B cell (primary cell): ENCODE results near the gene AZU1. TPM values are rescaled to one million over a fixed set of nuclear protein-coding genes. Genes with fewer than 3 reads are reported as not detected.
A peak's percentile ranks its signal among the peaks of the same experiment; 100 is the strongest.

Experiments
- ATAC-seq: fragments of 200-7000 bp; cut with Tn5 transposase; one replicate; pipeline ENCODE4 v1.10.0; 2021; ENCODE audit warnings: low read depth, mild to moderate bottlenecking, moderate number of reproducible peaks, moderate library complexity
- CTCF ChIA-PET: fragments of 350-600 bp; sonication (Branson Sonifier 250); formaldehyde crosslinking; loops from one replicate; lab custom pipeline; 2021; ENCODE audit warnings: antibody characterized with exemption, inconsistent platforms; lab: Charles Lee
- POLR2A ChIA-PET: fragments of 350-600 bp; sonication (Branson Sonifier 250); formaldehyde crosslinking; loops from one replicate; lab custom pipeline; 2021; ENCODE audit warnings: antibody characterized with exemption; lab: Charles Lee
- DNase-seq: peaks from one replicate; pipeline ENCODE4 v3.0.0; 2013
- H2AFZ ChIP-seq: 2 replicates; pipeline ENCODE4 v1.6.1; 2012; ENCODE audit warnings: mild to moderate bottlenecking, low read depth, low read length; ENCODE audit not compliant: insufficient read depth, poor library complexity, severe bottlenecking
- H3K27ac ChIP-seq, 2 donors: 1 replicate in 1 of 2; 2 replicates in 1 of 2; pipeline ENCODE4 v1.5.1; 2012 to 2013; ENCODE audit warnings: low read length in 2 of 2, mild to moderate bottlenecking in 2 of 2, moderate library complexity in 1 of 2
- H3K27me3 ChIP-seq, 4 experiments: fragments of 200-600 bp in 1 of 4; sonication (generic) in 1 of 4; replicated peaks in 1 of 4; 1 replicate in 2 of 4; 2 replicates in 2 of 4; pipeline versions ENCODE4 v1.6.1 to v1.7.0; 2013 to 2016; ENCODE audit warnings: low read length in 3 of 4, mild to moderate bottlenecking in 2 of 4, mixed read lengths in 1 of 4, moderate library complexity in 1 of 4; ENCODE audit not compliant: insufficient read depth in 4 of 4, control insufficient read depth in 3 of 4; ENCODE audit errors: control extremely low read depth in 1 of 4
- H3K36me3 ChIP-seq, 2 experiments: replicated peaks in 1 of 2; 1 replicate in 1 of 2; 2 replicates in 1 of 2; pipeline versions ENCODE4 v1.6.1 to v1.7.1; 2013; ENCODE audit warnings: low read length in 1 of 2; ENCODE audit not compliant: insufficient read depth in 2 of 2, control insufficient read depth in 1 of 2; ENCODE audit errors: control extremely low read depth in 1 of 2, extremely low read depth in 1 of 2
- H3K4me1 ChIP-seq, 2 donors: fragments of 200-600 bp in 1 of 2; sonication (generic) in 1 of 2; 1 replicate in 1 of 2; 2 replicates in 1 of 2; pipeline versions ENCODE4 v1.5.1 to v1.6.1; 2013 to 2017; ENCODE audit warnings: low read length in 2 of 2; ENCODE audit not compliant: control insufficient read depth in 2 of 2, insufficient read depth in 2 of 2
- H3K4me2 ChIP-seq: replicated peaks from 2 replicates; pipeline ENCODE3; 2012; ENCODE audit warnings: mild to moderate bottlenecking, low read depth, low read length; ENCODE audit not compliant: poor library complexity, severe bottlenecking
- H3K4me3 ChIP-seq, 5 experiments: fragments of 200-600 bp in 1 of 5; sonication (generic) in 1 of 5; 1 replicate in 3 of 5; 2 replicates in 2 of 5; pipeline versions ENCODE4 v1.5.1 to v1.7.0; 2011 to 2016; ENCODE audit warnings: low read length in 4 of 5, mild to moderate bottlenecking in 4 of 5, low read depth in 2 of 5, control low read depth in 1 of 5, moderate library complexity in 1 of 5; ENCODE audit not compliant: insufficient read depth in 1 of 5; ENCODE audit errors: control extremely low read depth in 1 of 5, extremely low read depth in 1 of 5
- H3K79me2 ChIP-seq: fragments of 200-600 bp; sonication (generic); one replicate; pipeline ENCODE4 v1.6.0; 2016; ENCODE audit warnings: low read length; ENCODE audit not compliant: control insufficient read depth, insufficient read depth
- H3K9ac ChIP-seq: fragments of 200-600 bp; sonication (generic); 2 replicates; pipeline ENCODE4 v1.6.1; 2017; ENCODE audit warnings: mild to moderate bottlenecking, low read length, moderate library complexity
- H3K9me3 ChIP-seq, 3 donors: one replicate each; pipeline versions ENCODE4 v1.6.1 to v1.7.1; 2013; ENCODE audit warnings: low read length in 2 of 3; ENCODE audit not compliant: control insufficient read depth in 2 of 3, insufficient read depth in 1 of 3; ENCODE audit errors: control extremely low read depth in 1 of 3
- H4K20me1 ChIP-seq: 2 replicates; pipeline ENCODE4 v1.6.0; 2012; ENCODE audit warnings: mild to moderate bottlenecking, low read length; ENCODE audit not compliant: insufficient read depth, control insufficient read depth, poor library complexity, severe bottlenecking
- H3K27ac Mint-ChIP-seq: one replicate; pipeline ENCODE4 v1.8.0; 2021; ENCODE audit warnings: mixed read lengths
- H3K27me3 Mint-ChIP-seq: one replicate; pipeline ENCODE4 v1.8.0; 2021; ENCODE audit warnings: mixed read lengths
- H3K4me1 Mint-ChIP-seq: one replicate; pipeline ENCODE4 v1.8.0; 2021; ENCODE audit warnings: mixed read lengths
- H3K4me3 Mint-ChIP-seq: one replicate; pipeline ENCODE4 v1.8.0; 2021; ENCODE audit warnings: mixed read lengths
- H3K9me3 Mint-ChIP-seq: one replicate; pipeline ENCODE4 v1.8.0; 2022; ENCODE audit warnings: mixed read lengths; ENCODE audit not compliant: insufficient read depth
- CTCF ChIP-seq: fragments of 200-600 bp; IDR thresholded peaks from one replicate; pipeline ENCODE4 v1.8.0; 2022; ENCODE audit warnings: antibody characterized with exemption, mild to moderate bottlenecking
- EZH2 ChIP-seq: IDR thresholded peaks from 2 replicates; pipeline ENCODE4 v1.6.1; 2012; ENCODE audit warnings: borderline replicate concordance, low read depth, mild to moderate bottlenecking, moderate library complexity, low read length; ENCODE audit not compliant: insufficient read depth, poor library complexity, severe bottlenecking
- WGBS: methylation state at CpG from one replicate; pipeline ENCODE4 v1.1.5; 2013; ENCODE audit warnings: missing lambda C conversion rate; ENCODE audit not compliant: insufficient coverage; 5-methylcytosine and 5-hydroxymethylcytosine counted together
- intact Hi-C: fragments of 100-400 bp; cut with micrococcal nuclease; formaldehyde crosslinking; loops from one replicate; pipeline ENCODE4 v1.10.0; 2022
- polyA plus RNA-seq: library from polyadenylated mRNA; depleted of rRNA; stranded (reverse); fragments of >200 nt; gene quantifications from 2 replicates; pipeline ENCODE4 v1.2.3, GENCODE V29; 2012
- total RNA-seq, 2 donors: library from RNA; stranded (reverse); fragments of 120-200 nt in 1 of 2; gene quantifications; 1 replicate in 1 of 2; 2 replicates in 1 of 2; pipeline versions ENCODE4 v1.2.3 to v1.2.4, GENCODE V29; 2013 to 2022

The AZU1 gene
- total and polyA plus RNA-seq, 2 donors (not counting 1 experiment from before 2014, with no cell fraction given) = 0.13 to 0.44 TPM

DNA sequence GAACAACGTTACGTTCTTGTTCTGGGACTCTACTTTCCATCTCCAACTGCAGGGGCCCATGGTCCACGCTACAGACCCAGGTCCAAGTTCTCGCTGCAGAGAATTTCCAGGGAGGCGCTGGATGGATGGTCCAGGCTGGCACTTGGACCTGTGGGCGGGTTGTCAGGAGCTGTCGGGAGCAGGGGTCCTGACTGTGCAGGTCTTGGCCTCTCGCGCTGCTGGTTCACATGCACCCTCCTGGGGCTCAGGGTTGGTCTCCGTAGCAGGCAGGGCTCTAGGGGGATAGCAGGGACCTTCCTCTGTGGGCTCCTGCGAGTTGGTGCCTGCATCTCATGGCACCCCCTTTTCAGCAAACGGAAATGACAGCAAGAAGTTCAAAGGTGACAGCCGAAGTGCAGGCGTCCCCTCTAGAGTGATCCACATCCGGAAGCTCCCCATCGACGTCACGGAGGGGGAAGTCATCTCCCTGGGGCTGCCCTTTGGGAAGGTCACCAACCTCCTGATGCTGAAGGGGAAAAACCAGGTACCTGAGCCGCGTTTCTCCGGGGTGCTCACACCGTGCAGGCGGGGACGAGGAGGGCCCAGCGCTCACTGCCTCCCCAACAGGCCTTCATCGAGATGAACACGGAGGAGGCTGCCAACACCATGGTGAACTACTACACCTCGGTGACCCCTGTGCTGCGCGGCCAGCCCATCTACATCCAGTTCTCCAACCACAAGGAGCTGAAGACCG lies 23.8 kb upstream of the AZU1 start:
- peaks cover 6 to 80% of the 10 kb centered on the region in 2 experiments for H3K36me3 ChIP-seq
- Mint-ChIP-seq H3K27me3 (no peaks in the 10 kb centered on the region), H3K27ac (no peak overlapping the region), H3K9me3 (no peaks in the 10 kb centered on the region), H3K4me3 (no peak overlapping the region), H3K4me1 (peaks cover 35% of the 10 kb centered on the region)
- H2AFZ ChIP-seq = no peak overlapping the region
- H3K4me2 ChIP-seq = no peak overlapping the region
- H3K9me3 ChIP-seq = no peaks in the 10 kb centered on the region
- TF ChIP-seq CTCF (no peak), EZH2 (no peak)
- H3K79me2 ChIP-seq = peaks cover 93% of the 10 kb centered on the region
- H3K27me3 ChIP-seq = no peaks in the 10 kb centered on the region
- H3K9ac ChIP-seq = no peak overlapping the region
- peak; percentile 21 for DNase-seq
- 99% methylated on average over 31 of the region's 31 CpGs for WGBS
- POLR2A ChIA-PET = no interaction called here
- peaks cover 22 to 31% of the 10 kb centered on the region in 2 donors for H3K4me1 ChIP-seq
- no peak overlapping the region for H3K4me3 ChIP-seq
- ATAC-seq = no peak
- H4K20me1 ChIP-seq = peaks cover 100% of the 10 kb centered on the region
- CTCF ChIA-PET = no interaction called here
- no peak overlapping the region for H3K27ac ChIP-seq
- intact Hi-C loops = no loop called here

GRCh38 chr19:804419-805165 lies 23.0 kb upstream of the AZU1 start:
- no peak for TF ChIP-seq CTCF
- TF ChIP-seq EZH2 = no peak
- Histone ChIP-seq H3K9ac (no peak overlapping the region), H3K79me2 (peaks cover 86% of the 10 kb centered on the region), H2AFZ (no peak overlapping the region), H3K4me1 (peaks cover 14 to 23% of the 10 kb centered on the region in 2 donors), H3K4me3 (no peak overlapping the region), H3K4me2 (no peak overlapping the region), H4K20me1 (peaks cover 100% of the 10 kb centered on the region), H3K27ac (no peak overlapping the region), H3K36me3 (peaks cover 6 to 80% of the 10 kb centered on the region in 2 experiments), H3K27me3 (no peaks in the 10 kb centered on the region), H3K9me3 (no peaks in the 10 kb centered on the region)
- ATAC-seq = no peak
- intact Hi-C loops = no loop called here
- Mint-ChIP-seq H3K4me1 (peaks cover 28% of the 10 kb centered on the region), H3K27ac (no peak overlapping the region), H3K27me3 (no peaks in the 10 kb centered on the region), H3K4me3 (no peak overlapping the region), H3K9me3 (no peaks in the 10 kb centered on the region)
- peak; percentile 28 for DNase-seq
- WGBS = 96% methylated on average over 53 of the region's 53 CpGs
- POLR2A ChIA-PET = no interaction called here
- CTCF ChIA-PET = interaction anchor here (0.7 kb wide), 1 partner anchor 118 kb away, joined by 3 read pairs; no protein-coding TSS in a partner anchor
